ENCODE measurements around the gene UVRAG.
A peak's percentile ranks its signal among the peaks of the same experiment; 100 is the strongest.
"Not testable (repeated sequence)": the region's sequence is repeated elsewhere in the genome, so short reads cannot be mapped to it uniquely, and the experiment has no call there.

Gene UVRAG

GRCh38 chr11:75874684-75875341, 59.8 kb downstream of the UVRAG start:
- no peak for FAIRE-seq
- DNase-seq (ENCODE audit: low spot score) = no peak

- FAIRE-seq = not testable (repeated sequence)
These were observed 62.3 kb downstream of the UVRAG start for GRCh38 chr11:75877327-75877726.

GRCh38 chr11:75877931-75878330, 62.9 kb downstream of the UVRAG start:
- not testable (repeated sequence) for FAIRE-seq

More at GRCh38 chr11:75877327-75877726, 62.3 kb downstream of the UVRAG start:
- not testable (repeated sequence) for DNase-seq (ENCODE audit: low spot score)

GRCh38 chr11:75878933-75879332, 63.9 kb downstream of the UVRAG start:
- DNase-seq (ENCODE audit: low spot score) = no peak
- no peak for FAIRE-seq

More at GRCh38 chr11:75877931-75878330, 62.9 kb downstream of the UVRAG start:
- DNase-seq (ENCODE audit: low spot score) = not testable (repeated sequence)

- FAIRE-seq = no peak
- no peak for DNase-seq (ENCODE audit: low spot score)
These were observed 64.7 kb downstream of the UVRAG start for GRCh38 chr11:75879737-75880136.

- not testable (repeated sequence) for FAIRE-seq; DNase-seq (ENCODE audit: low spot score)
These were observed 65.3 kb downstream of the UVRAG start for GRCh38 chr11:75880343-75880742.

GRCh38 chr11:75884321-75884720, 69.3 kb downstream of the UVRAG start:
- DNase-seq (ENCODE audit: low spot score) = no peak
- FAIRE-seq = no peak

GRCh38 chr11:75888416-75888815, 73.4 kb downstream of the UVRAG start:
- FAIRE-seq (no peak), DNase-seq (ENCODE audit: low spot score) (no peak)

GRCh38 chr11:75891947-75892739, 77.1 kb downstream of the UVRAG start:
- no peak for DNase-seq (ENCODE audit: low spot score)
- FAIRE-seq = no peak

- no peak for FAIRE-seq
- no peak for DNase-seq (ENCODE audit: low spot score)
These were observed 78.2 kb downstream of the UVRAG start for GRCh38 chr11:75893251-75893650.

- FAIRE-seq (no peak), DNase-seq (ENCODE audit: low spot score) (no peak)
These were observed 79.1 kb downstream of the UVRAG start for GRCh38 chr11:75894036-75894585.

- peak; percentile 51 for DNase-seq (ENCODE audit: low spot score)
- peak; percentile 85 for FAIRE-seq
These were observed 81.9 kb downstream of the UVRAG start for GRCh38 chr11:75896843-75897419.

GRCh38 chr11:75898871-75899270, 83.9 kb downstream of the UVRAG start:
- FAIRE-seq (no peak), DNase-seq (ENCODE audit: low spot score) (no peak)

- DNase-seq (ENCODE audit: low spot score) (no peak), FAIRE-seq (no peak)
These were observed 84.8 kb downstream of the UVRAG start for GRCh38 chr11:75899806-75900205.

- DNase-seq (ENCODE audit: low spot score) (no peak), FAIRE-seq (no peak)
These were observed 85.8 kb downstream of the UVRAG start for GRCh38 chr11:75900848-75901247.

- FAIRE-seq (no peak), DNase-seq (ENCODE audit: low spot score) (no peak)
These were observed 87.6 kb downstream of the UVRAG start for GRCh38 chr11:75902631-75903030.

GRCh38 chr11:75903276-75903675, 88.3 kb downstream of the UVRAG start:
- FAIRE-seq (no peak), DNase-seq (ENCODE audit: low spot score) (no peak)

GRCh38 chr11:75905434-75905833, 90.4 kb downstream of the UVRAG start:
- DNase-seq (ENCODE audit: low spot score) (no peak), FAIRE-seq (no peak)

GRCh38 chr11:75907906-75908527, 93.0 kb downstream of the UVRAG start:
- no peak for FAIRE-seq
- no peak for DNase-seq (ENCODE audit: low spot score)

GRCh38 chr11:75910426-75911145, 95.6 kb downstream of the UVRAG start:
- FAIRE-seq (no peak), DNase-seq (ENCODE audit: low spot score) (no peak)

- no peak for FAIRE-seq
- no peak for DNase-seq (ENCODE audit: low spot score)
These were observed 96.4 kb downstream of the UVRAG start for GRCh38 chr11:75911459-75911858.

All from RCC 7860 (cell line).